Skeletal muscle tissue (tissue), 5 donors: ENCODE results near the gene NLRP12. TPM values are rescaled to one million over a fixed set of nuclear protein-coding genes. Genes with fewer than 3 reads are reported as not detected.
"Not testable (repeated sequence)": the region's sequence is repeated elsewhere in the genome, so short reads cannot be mapped to it uniquely, and the experiment has no call there.

Experiments used
- H3K27ac ChIP-seq: one replicate; pipeline ENCODE4 v1.7.0; 2013; ENCODE audit warnings: mild to moderate bottlenecking, low read depth, low read length, inconsistent platforms
- H3K27me3 ChIP-seq, 3 donors: one replicate each; pipeline ENCODE4 v1.7.0; 2013; ENCODE audit warnings: low read length in 3 of 3; ENCODE audit not compliant: control insufficient read depth in 3 of 3, insufficient read depth in 3 of 3
- H3K36me3 ChIP-seq, 3 donors: one replicate each; pipeline ENCODE4 v1.7.0; 2013; ENCODE audit warnings: low read length in 3 of 3; ENCODE audit not compliant: control insufficient read depth in 3 of 3, insufficient read depth in 3 of 3
- H3K4me1 ChIP-seq, 3 donors: one replicate each; pipeline ENCODE4 v1.7.0; 2013; ENCODE audit warnings: low read length in 3 of 3, mild to moderate bottlenecking in 3 of 3; ENCODE audit not compliant: control insufficient read depth in 3 of 3, insufficient read depth in 3 of 3
- H3K4me3 ChIP-seq, 3 donors: one replicate each; pipeline ENCODE4 v1.7.0; 2013; ENCODE audit warnings: low read length in 3 of 3
- H3K9ac ChIP-seq, 3 donors: one replicate each; pipeline ENCODE4 v1.7.0; 2013; ENCODE audit warnings: low read length in 3 of 3, mild to moderate bottlenecking in 3 of 3, moderate library complexity in 2 of 3, low read depth in 1 of 3
- H3K9me3 ChIP-seq, 3 donors: one replicate each; pipeline ENCODE4 v1.7.0; 2013; ENCODE audit warnings: low read length in 3 of 3; ENCODE audit not compliant: control insufficient read depth in 3 of 3
- small RNA-seq: library from RNA; depleted of rRNA; stranded (forward); fragments of <200 nt; gene quantifications from one replicate; pipeline ENCODE3, GENCODE V24; 2014
- total RNA-seq: library from RNA; depleted of rRNA; stranded (reverse); fragments of >200 nt; gene quantifications from one replicate; pipeline ENCODE4 v1.2.3, GENCODE V29; 2014
- donor health status: Osteomylitis.

Gene NLRP12
- total RNA-seq, 1 donor from 2014 or later: 1.0 TPM

- Histone ChIP-seq H3K4me1 (no peaks in the 10 kb centered on the region), H3K27ac (no peak overlapping the region), H3K4me3 (no peak overlapping the region), H3K9me3 (no peaks in the 10 kb centered on the region), H3K36me3 (no peaks in the 10 kb centered on the region), H3K9ac (no peak overlapping the region), H3K27me3 (peaks cover 0 to 3% (median 0%) of the 10 kb centered on the region in 3 donors)
These were observed 55.7 kb downstream of the NLRP12 start for GRCh38 chr19:53768401-53768800.

- H3K9ac ChIP-seq, H3K27me3 ChIP-seq, H3K4me1 ChIP-seq, H3K27ac ChIP-seq, H3K9me3 ChIP-seq, H3K36me3 ChIP-seq, H3K4me3 ChIP-seq: not testable (repeated sequence)
These were observed 65.1 kb downstream of the NLRP12 start for GRCh38 chr19:53758991-53759390.

Small RNA genes within 50 kb of the gene (small RNA-seq; reads per million reads assigned to genes)
- gene AC008753.1: not detected
- 0.81 reads per million, percentile 74 among the genes with 10 or more reads in this experiment for gene MIR1283-2
- not detected for gene MIR371A
- not detected for gene MIR372
- gene MIR373: 8.7 reads per million, percentile 91 among the genes with 10 or more reads in this experiment
- not detected for gene MIR516A1
- 0.07 reads per million for gene MIR516A2
- not detected for gene MIR519A1
- 0.12 reads per million for gene MIR521-1
- not detected for gene MIR527
- not detected for gene RNU6-1041P
- not detected for gene RNU6-165P
- not detected for gene RNU6-751P
- not detected for gene RNU6-982P

Other genes with a start within 250 kb of the NLRP12 start
- gene DPRX, start 192.3 kb downstream of the NLRP12 start, total RNA-seq: not detected
- gene MYADM, start 43.6 kb upstream of the NLRP12 start, total RNA-seq: 20.9 TPM
- gene PRKCG, start 57.9 kb upstream of the NLRP12 start, total RNA-seq: not detected
- gene CACNG7, start 85.0 kb upstream of the NLRP12 start, total RNA-seq: not detected
- gene CACNG8, start 138.6 kb upstream of the NLRP12 start, total RNA-seq: under 0.01 TPM
- gene CACNG6, start 167.3 kb upstream of the NLRP12 start, total RNA-seq: 17.7 TPM
- gene VSTM1, start 239.6 kb upstream of the NLRP12 start, total RNA-seq: not detected